Measurements from ENCODE around the gene PELO. TPM values are rescaled to one million over a fixed set of nuclear protein-coding genes. Genes with fewer than 3 reads are reported as not detected.

PELO gene
- total RNA-seq, 4 donors from 2014 or later: 20.0 to 37.0 (median 23.3) TPM

DNA sequence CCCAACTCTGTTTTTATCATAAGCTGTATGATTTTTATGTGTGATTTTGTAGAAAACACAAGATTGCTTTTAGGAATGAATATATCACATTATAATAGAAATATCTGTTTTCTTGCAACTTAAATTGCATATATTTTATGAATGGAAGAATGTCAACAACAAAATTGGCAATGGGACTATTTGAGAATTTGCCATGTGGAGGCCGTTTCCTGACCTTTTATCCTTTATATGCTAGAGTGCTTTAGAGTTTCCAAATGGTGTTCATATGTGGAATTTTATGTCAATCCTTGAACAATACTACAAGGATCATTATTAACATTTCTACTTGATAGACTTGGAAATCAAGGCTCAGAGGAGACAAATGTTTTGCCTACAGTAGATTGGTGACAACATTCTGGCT is 34.2 kb downstream of the PELO start:
- intact Hi-C loops (cut with DNase I): no loop called here
- 65 to 69% methylated on average over 1 of the region's 1 CpG for WGBS, 2 donors
- no peak overlapping the region for H3K4me3 ChIP-seq (replicated peaks in 1 of 3)
- TF ChIP-seq, protein P1, sequence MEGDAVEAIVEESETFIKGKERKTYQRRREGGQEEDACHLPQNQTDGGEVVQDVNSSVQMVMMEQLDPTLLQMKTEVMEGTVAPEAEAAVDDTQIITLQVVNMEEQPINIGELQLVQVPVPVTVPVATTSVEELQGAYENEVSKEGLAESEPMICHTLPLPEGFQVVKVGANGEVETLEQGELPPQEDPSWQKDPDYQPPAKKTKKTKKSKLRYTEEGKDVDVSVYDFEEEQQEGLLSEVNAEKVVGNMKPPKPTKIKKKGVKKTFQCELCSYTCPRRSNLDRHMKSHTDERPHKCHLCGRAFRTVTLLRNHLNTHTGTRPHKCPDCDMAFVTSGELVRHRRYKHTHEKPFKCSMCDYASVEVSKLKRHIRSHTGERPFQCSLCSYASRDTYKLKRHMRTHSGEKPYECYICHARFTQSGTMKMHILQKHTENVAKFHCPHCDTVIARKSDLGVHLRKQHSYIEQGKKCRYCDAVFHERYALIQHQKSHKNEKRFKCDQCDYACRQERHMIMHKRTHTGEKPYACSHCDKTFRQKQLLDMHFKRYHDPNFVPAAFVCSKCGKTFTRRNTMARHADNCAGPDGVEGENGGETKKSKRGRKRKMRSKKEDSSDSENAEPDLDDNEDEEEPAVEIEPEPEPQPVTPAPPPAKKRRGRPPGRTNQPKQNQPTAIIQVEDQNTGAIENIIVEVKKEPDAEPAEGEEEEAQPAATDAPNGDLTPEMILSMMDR (IDR thresholded peaks at IDR 0.05): no peak
- no peak for TF ChIP-seq POLR2A (IDR thresholded peaks at IDR 0.05)
- H3K27ac ChIP-seq: peak overlapping the region in 1 of 3 donors; percentile 26
- no peaks in the 10 kb centered on the region for H3K4me1 ChIP-seq
- H3K27me3 ChIP-seq: no peaks in the 10 kb centered on the region
- DNase-seq: no peak
- no peaks in the 10 kb centered on the region for H3K36me3 ChIP-seq
- H3K9me3 ChIP-seq: no peaks in the 10 kb centered on the region

DNA sequence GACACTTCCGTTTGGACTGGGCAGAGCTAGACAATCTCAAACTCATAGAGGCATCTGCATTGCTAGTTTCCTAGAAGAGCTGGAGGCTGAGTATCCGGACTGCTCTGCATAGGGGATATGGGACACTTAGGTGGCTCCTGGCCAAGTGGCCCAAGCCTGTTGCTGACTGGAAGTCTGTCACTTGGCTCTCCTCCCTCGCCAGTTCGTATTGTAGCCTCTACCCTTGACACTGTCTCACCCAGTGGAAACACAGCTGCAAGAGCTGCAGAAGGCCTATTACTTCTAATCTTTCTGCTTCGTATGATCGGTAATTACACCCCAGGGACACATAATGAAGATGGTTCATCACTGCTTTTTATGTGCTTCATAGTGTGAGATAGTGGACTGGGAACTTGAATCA is 34.7 kb downstream of the PELO start:
- Histone ChIP-seq H3K4me3 (replicated peaks in 1 of 3) (no peak overlapping the region), H3K27ac (peak overlapping the region in 1 of 3 donors; percentile 26), H3K4me1 (no peaks in the 10 kb centered on the region), H3K27me3 (no peaks in the 10 kb centered on the region), H3K9me3 (no peaks in the 10 kb centered on the region), H3K36me3 (no peaks in the 10 kb centered on the region)
- 76 to 80% methylated on average over 6 of the region's 6 CpGs for WGBS, 2 donors
- peak; percentile 6 to 17 for DNase-seq
- no peak for TF ChIP-seq POLR2A (IDR thresholded peaks at IDR 0.05)
- TF ChIP-seq, protein P1 (IDR thresholded peaks at IDR 0.05): no peak
- intact Hi-C loops (cut with DNase I): no loop called here

DNA sequence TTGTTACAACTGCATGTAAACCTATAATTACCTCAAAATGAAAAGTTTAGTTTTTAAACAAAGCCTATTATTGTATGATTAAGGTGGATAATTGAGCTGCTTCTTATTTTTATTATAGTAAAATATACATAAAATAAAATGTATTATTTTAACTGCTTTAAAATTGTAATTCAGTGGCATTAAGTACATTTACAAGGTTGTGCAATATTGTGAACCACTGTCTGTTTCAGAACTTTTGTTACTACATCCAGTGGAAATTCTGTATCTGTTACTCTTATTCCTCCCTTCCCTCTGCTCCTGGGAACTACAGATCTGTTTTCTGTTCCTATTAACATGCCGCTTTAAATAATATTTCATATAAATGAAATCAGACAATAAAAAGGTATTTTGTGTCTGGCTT is 37.1 kb downstream of the PELO start:
- 94 to 100% methylated on average over 1 of the region's 1 CpG for WGBS, 2 donors
- TF ChIP-seq POLR2A (IDR thresholded peaks at IDR 0.05): no peak
- TF ChIP-seq, protein P1 (IDR thresholded peaks at IDR 0.05): no peak
- H3K27me3 ChIP-seq: no peaks in the 10 kb centered on the region
- no peaks in the 10 kb centered on the region for H3K9me3 ChIP-seq
- intact Hi-C loops (cut with DNase I): no loop called here
- H3K27ac ChIP-seq: no peak overlapping the region
- H3K36me3 ChIP-seq: no peaks in the 10 kb centered on the region
- no peak overlapping the region for H3K4me3 ChIP-seq (replicated peaks in 1 of 3)
- no peak for DNase-seq
- H3K4me1 ChIP-seq: no peaks in the 10 kb centered on the region

DNA sequence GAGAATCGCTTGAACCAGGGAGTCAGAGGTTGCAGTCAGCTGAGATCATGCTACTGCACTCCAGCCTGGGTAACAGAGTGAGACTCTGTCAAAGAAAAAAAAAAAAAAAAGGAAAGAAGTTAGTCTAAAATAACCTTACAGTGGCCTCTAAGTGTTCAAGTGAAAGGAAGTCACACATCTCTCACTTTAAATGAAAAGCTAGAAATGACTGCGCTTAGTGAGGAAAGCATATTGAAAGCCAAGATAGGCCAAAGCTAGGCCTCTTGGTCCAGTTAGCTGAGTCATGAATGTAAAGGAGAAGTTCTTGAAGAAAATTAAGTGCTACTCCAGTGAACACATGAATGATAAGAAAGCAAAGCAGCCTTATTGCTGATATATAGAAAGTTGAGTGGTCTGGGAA is 38.1 kb downstream of the PELO start:
- Histone ChIP-seq H3K4me3 (replicated peaks in 1 of 3) (no peak overlapping the region), H3K4me1 (no peaks in the 10 kb centered on the region), H3K9me3 (no peaks in the 10 kb centered on the region), H3K36me3 (no peaks in the 10 kb centered on the region), H3K27me3 (no peaks in the 10 kb centered on the region), H3K27ac (no peak overlapping the region)
- no peak for DNase-seq
- TF ChIP-seq, protein P1 (IDR thresholded peaks at IDR 0.05): no peak
- TF ChIP-seq POLR2A (IDR thresholded peaks at IDR 0.05): no peak
- whole genome bisulfite sequencing, 2 donors: 86 to 87% methylated on average over 2 of the region's 2 CpGs
- intact Hi-C loops (cut with DNase I): no loop called here

DNA sequence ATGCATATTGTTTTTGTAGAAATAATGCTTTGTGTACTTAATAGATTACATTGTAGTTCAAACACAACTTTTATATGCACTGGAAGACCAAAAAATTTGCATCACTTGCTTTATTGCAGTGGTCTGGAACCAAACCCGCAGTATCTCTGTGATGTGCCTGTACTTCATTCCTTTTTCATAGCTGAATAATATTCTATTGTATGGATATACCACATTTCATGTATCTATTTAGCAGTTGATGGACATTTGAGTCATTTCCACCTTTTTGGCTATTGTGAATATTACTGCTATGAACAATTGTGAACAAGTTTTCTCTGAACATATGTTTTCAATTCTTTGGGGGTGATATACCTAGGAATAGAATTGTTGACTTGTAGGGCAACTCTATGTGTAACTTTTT is 40.1 kb downstream of the PELO start:
- H3K4me1 ChIP-seq: no peaks in the 10 kb centered on the region
- H3K9me3 ChIP-seq: no peaks in the 10 kb centered on the region
- no peak overlapping the region for H3K4me3 ChIP-seq (replicated peaks in 1 of 3)
- H3K27me3 ChIP-seq: no peaks in the 10 kb centered on the region
- 98 to 100% methylated on average over 1 of the region's 1 CpG for WGBS, 2 donors
- H3K36me3 ChIP-seq: no peaks in the 10 kb centered on the region
- intact Hi-C loops (cut with DNase I): no loop called here
- TF ChIP-seq POLR2A (IDR thresholded peaks at IDR 0.05): no peak
- TF ChIP-seq, protein P1 (IDR thresholded peaks at IDR 0.05): no peak
- DNase-seq: no peak
- no peak overlapping the region for H3K27ac ChIP-seq

Measured in thyroid gland (tissue), 4 donors.